ENCODE measurements around the gene TRIM4. TPM values are rescaled to one million over a fixed set of nuclear protein-coding genes. Genes with fewer than 3 reads are reported as not detected.
"Not testable (repeated sequence)": the region's sequence is repeated elsewhere in the genome, so short reads cannot be mapped to it uniquely, and the experiment has no call there.

The TRIM4 gene
- total RNA-seq: 22.8 TPM

GRCh38 chr7:99918959-99919813, at the start of gene TRIM4:
TSS of gene TRIM4 (minus strand) at chr7:99919530. CDS start at chr7:99919401, 129 bp downstream.
- peak; percentile 95 for DNase-seq

GRCh38 chr7:99958564-99959227, 39.4 kb upstream of the TRIM4 start:
- no peak for DNase-seq

- DNase-seq: no peak
Observed at GRCh38 chr7:99955247-99955646, 35.9 kb upstream of the TRIM4 start.

- DNase-seq: not testable (repeated sequence)
Observed at GRCh38 chr7:99954643-99955042, 35.3 kb upstream of the TRIM4 start.

- no peak for DNase-seq
Observed at GRCh38 chr7:99953649-99954048, 34.3 kb upstream of the TRIM4 start.

GRCh38 chr7:99952649-99953048, 33.3 kb upstream of the TRIM4 start:
- not testable (repeated sequence) for DNase-seq

- not testable (repeated sequence) for DNase-seq
Observed at GRCh38 chr7:99950819-99951218, 31.5 kb upstream of the TRIM4 start.

GRCh38 chr7:99949645-99950228, 30.4 kb upstream of the TRIM4 start:
- peak; percentile 5 for DNase-seq

GRCh38 chr7:99947608-99948007, 28.3 kb upstream of the TRIM4 start:
- no peak for DNase-seq

- DNase-seq: no peak
Observed at GRCh38 chr7:99944497-99945070, 25.3 kb upstream of the TRIM4 start.

- peak; percentile 25 for DNase-seq
Observed at GRCh38 chr7:99943641-99944496, 24.5 kb upstream of the TRIM4 start.

GRCh38 chr7:99938296-99938695, 19.0 kb upstream of the TRIM4 start:
- DNase-seq: no peak

GRCh38 chr7:99935009-99935408, 15.7 kb upstream of the TRIM4 start:
- not testable (repeated sequence) for DNase-seq

- no peak for DNase-seq
Observed at GRCh38 chr7:99930376-99930775, 11.0 kb upstream of the TRIM4 start.

- no peak for DNase-seq
Observed at GRCh38 chr7:99929730-99930053, 10.4 kb upstream of the TRIM4 start.

- DNase-seq: peak; percentile 44
Observed at GRCh38 chr7:99928994-99929729, 9.8 kb upstream of the TRIM4 start, which contains the start of gene GJC3. TSS of gene GJC3 (minus strand) at chr7:99929620. CDS start at chr7:99929620, 0 bp downstream.

GRCh38 chr7:99928188-99928587, 8.9 kb upstream of the TRIM4 start:
- no peak for DNase-seq

- DNase-seq: no peak
Observed at GRCh38 chr7:99927536-99927935, 8.2 kb upstream of the TRIM4 start.

GRCh38 chr7:99926321-99926720, 7.0 kb upstream of the TRIM4 start:
- DNase-seq: no peak

GRCh38 chr7:99923200-99923599, 3.9 kb upstream of the TRIM4 start:
- no peak for DNase-seq

GRCh38 chr7:99920149-99920548, 819 bp upstream of the TRIM4 start:
- no peak for DNase-seq

All from tongue (tissue), 2 donors.